Stimulated activated CD4-positive, alpha-beta T cell treated with anti-CD3 and anti-CD28 coated beads, TNF-alpha, amount 100 ng/mL, for 4 hours (primary cell): ENCODE measurements around the gene IL1RAPL1.
"Not testable (repeated sequence)": the region's sequence is repeated elsewhere in the genome, so short reads cannot be mapped to it uniquely, and the experiment has no call there.

Source experiments
- DNase-seq, 3 experiments: peaks; one replicate each; pipeline ENCODE4 v3.0.0-alpha.2; 2020; ENCODE audit warnings: low read depth in 3 of 3

IL1RAPL1 gene

DNA sequence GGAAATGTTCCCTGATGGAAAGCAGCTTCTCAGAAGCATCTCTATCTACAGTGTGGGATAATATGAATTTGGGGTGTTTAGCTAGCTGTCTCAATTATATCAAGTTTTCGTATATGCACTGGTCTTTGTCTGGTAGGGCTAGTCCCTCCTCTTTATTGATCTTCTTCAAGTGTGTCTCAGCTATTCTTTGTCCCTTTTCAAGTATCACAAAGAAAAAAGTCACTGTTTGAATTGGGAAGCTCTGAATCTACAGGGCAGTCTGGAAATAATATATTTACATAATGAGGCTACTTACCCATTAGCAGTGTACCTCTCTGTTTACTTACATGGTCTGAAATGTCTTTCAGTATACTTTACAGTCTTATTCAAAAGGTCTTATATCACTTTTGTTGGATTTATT is 526.0 kb downstream of the IL1RAPL1 start:
- DNase-seq: no peak

DNA sequence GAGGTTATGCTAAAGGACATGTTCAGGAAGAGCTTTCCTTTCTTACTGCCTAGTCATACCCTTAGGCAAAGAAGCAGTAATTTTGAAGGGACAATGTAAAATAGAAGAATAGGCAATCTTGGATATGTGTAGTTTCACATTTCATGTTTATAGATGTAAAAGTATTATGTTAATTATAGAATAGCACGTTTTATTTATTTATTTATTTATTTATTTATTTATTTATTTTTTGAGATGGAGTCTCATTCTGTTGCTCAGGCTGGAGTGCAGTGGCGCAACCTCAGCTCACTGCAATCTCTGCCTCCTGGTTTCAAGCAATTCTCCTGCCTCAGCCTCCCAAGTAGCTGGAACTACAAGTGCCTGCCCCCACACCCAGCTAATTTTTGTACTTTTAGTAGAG is 535.6 kb downstream of the IL1RAPL1 start:
- not testable (repeated sequence) for DNase-seq

DNA sequence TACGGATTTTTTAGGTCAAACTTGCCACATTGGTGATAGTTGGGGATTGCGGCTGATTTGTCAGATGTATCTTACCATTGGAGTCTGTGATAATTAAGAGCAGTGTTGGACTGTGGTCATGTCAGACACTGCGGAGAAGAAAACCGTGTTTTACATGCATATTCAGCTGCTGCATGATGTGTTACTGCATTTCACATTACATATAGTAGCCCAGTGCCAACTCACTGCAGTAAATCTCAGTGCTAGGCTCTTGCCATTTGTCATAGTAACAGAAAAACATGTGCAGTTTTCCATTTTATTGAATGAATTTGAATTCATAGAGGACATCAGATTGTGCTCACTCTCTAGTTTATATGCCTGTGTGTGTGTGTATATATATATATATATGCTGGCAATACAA is 543.7 kb downstream of the IL1RAPL1 start:
- DNase-seq: no peak

DNA sequence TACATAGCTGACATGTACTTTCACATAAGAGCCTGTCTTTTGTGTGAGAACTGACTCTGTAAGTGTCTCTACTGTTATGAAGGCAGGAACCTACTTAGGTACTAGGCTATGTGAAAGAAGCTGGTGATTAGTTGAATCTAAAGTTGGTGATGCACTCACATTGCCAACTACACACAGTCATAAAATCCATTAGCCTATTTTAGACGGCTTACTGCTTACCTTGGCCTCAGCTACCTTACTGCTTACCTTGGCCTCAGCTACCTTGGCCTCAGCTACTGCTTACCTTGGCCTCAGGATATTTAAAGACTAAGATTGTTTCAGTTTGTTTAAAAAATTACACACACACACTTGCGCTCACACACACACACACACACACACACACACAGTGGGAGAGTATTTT is 549.7 kb downstream of the IL1RAPL1 start:
- no peak for DNase-seq

DNA sequence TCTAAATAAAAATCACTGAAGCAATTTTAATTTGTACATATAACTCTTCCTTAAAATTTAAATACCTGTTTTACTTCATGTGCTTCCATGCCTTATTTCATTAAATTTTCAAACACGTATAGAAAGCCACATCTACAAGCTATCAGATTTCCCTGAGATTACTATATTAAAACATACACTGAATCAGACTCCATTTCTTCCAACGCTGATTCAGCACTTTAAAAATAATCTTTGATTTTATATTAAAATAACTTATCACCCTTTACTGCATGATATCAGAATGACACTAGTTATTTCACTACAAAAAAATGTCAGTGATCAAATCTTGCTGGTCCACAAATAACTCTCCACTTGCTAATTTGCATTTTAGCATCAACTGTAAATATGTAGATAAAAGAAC is 550.8 kb downstream of the IL1RAPL1 start:
- DNase-seq: no peak

DNA sequence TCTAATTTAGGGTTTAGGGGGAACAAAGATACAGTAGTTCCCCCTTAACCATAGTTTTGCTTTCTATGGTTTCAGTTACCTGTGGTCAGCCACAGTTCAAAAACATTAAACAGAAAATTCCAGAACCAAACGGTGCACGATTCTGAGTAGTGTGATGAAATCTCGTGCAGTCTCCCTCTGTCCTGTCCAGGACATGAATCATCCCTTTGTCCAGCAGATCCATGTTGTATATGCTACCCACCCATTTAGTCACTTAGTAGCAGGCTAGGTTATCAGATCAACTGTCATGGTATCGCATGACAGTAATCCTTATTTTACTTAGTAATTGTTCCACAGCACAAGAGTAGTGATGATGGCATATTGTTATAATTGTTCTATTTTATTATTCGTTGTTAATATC is 556.1 kb downstream of the IL1RAPL1 start:
- DNase-seq: no peak

DNA sequence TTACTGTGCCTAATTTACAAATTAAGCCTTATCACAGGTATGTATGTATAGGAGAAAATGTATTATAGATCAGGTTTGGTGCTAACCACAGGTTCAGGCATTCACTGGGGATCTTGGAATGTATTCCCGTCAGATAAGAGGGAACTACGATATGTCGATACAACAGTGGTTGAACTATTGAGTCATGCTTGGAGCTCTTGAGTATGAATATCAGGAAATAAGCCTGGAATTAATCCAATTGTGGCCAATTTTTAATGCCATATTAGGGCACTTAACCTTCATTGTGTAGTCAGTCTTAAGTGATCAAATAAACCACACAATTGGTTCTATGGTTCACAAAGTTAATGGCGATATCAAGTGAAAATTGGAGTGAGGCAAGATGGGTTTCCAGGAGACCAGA is 556.5 kb downstream of the IL1RAPL1 start:
- DNase-seq: no peak

DNA sequence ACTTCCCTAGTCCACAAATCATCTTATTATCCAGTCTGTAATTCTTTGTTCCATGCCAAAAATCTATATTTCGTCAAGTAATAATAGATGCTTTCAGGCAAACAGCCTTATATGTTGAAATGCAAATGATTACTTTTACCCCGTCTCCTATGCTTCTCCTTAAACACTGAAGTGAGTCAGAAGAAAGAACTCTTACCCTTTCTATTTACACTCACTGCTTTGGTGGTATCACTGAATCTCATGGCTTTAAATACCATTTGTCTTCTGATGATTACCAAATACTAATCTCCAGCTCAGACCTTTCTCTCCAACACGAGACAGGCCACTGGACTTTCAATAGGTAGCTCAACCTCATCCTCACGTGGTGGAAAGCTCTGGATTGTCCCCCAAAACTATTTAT is 558.1 kb downstream of the IL1RAPL1 start:
- DNase-seq: no peak

DNA sequence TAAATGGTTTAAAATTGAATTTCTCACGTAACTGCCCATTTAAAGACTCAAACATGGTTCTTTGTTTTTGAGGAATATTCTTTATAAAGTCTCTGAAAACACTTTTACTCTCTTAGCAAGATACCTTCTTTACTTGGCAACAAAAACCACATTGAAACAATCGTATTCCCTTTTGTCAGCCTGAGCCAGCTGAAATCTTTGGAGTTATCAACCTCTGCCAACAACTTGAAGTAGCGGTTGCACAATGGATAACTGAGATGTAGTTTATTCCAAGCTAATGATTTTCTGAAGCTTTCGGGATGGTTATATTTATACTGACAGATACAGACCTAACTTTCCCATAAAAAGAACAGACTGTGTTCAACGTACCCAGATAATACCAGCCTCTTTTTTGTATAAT is 561.3 kb downstream of the IL1RAPL1 start:
- no peak for DNase-seq

DNA sequence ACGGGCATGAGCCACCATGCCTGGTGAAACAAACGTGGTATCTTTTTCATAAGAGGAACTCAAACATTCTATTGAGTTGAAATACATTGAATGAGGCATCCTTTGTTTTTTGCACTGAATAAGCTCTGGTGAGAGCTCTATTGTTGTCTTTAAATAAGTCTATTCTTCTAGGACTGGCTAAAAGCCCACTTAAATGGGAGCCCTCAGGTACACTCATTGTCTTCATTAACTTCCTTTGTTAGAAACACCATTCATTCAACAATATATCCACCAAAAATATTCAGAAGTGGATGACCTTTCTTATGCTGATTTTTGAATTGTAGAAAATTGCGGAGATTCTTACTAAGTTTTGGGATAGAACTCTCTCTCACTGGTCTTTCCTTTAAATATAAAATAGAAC is 568.0 kb downstream of the IL1RAPL1 start:
- no peak for DNase-seq

DNA sequence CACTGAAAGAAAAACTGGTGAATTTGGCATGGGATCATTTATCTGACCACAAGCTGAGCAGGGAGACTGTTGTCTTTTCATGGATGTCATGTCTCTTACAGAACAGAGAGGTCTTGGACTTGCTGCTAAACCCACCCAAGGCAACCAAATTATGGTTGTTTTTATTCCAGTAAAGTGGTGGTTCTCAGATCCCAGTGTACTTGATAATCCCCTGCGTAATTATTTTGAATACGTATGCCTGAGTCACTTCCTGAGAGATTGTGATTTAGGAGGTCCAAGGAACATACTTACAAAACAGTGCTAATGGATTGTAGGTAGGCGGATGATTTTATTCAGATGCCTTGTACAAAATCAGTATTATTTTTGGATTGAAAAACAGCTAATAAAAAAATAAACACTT is 585.6 kb downstream of the IL1RAPL1 start:
- no peak for DNase-seq

DNA sequence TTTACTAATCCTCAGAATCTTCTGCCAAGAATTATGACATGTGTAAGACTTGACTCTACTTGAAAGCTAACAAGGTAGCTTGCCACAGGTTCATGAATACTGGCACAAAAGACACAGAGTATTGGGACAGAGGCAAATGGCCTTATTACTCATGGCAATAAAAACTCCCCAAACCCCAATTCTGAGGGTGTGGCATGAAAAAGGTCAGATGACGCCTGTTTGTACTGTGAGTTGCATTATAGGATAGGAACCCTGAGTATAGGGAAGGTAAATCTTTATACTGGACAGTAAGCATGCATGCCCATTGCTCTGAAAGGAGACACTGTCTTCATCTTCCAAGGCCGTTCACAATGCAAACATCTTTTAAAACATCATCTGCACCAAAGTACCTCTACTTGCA is 600.0 kb downstream of the IL1RAPL1 start:
- no peak for DNase-seq

DNA sequence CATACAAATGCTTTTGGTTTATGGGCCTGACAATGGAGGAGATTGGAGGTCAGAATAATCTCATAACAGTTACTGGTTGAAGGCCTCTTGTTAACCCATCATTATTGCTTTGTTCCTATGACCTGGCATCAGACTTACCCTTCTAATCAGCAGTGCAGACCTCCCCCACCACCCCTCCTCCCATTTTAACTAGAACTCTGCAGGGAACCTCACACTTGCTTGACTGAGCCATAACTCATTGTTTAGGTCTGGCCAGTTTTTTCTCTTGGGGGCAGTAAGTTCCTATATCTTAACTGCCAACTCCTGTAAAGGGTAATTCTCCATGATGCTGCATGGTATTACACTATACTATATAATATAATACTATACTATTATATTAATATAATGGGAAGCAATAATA is 609.3 kb downstream of the IL1RAPL1 start:
- no peak for DNase-seq

DNA sequence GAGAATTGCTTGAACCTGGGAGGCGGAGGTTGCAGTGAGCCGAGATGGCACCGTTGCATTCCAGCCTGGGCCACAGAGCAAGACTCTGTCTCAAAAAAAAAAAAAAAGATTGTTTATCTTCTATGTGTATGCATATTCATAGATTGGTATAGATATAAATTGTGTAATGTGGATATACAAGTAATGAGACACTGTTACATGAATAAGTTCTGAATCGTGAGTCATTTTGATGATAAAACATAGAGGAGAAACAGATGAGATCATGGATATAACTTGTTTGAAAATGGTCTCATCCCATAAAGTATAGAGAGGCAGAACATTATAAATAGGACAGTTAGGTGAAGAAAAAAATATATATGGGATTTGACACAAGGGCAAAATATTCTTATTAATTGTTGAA is 628.0 kb downstream of the IL1RAPL1 start:
- DNase-seq: no peak

DNA sequence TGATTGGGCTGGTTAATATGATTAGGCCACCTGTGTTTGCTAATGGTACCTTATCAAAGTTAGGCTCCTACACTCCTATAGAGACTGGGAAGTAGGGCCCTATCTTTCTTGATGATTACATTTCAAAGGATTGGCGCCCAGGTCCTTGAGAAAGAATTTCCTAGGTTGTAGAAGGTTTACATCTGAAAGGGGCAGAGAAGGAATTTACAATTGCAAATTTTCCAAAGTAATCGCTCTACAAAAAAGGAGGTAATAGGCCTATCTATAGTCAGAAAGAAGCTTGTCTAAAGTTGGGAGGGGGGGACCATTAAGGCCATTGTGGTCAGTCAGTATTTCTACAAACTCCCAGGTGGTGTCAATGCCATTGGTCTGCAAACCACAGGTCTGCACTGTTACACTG is 638.4 kb downstream of the IL1RAPL1 start:
- DNase-seq: no peak

DNA sequence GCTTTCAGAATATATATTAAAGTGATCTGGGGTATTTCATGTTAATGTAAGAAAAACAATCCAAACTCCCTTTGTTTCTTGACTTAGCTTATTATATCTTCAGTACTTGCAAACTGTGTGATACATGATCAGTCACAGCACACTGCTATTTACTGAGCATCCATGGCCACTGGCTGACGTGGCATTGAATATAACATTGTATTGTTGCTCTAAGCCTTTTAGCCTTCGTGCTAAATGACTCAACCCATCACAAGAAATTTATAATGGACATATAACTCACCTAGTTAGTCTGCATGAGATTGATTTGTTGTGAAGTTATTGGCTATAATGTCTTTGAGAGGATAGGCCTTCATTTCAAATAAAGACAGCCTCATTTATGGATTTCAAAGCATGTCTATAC is 642.6 kb downstream of the IL1RAPL1 start:
- DNase-seq: no peak

DNA sequence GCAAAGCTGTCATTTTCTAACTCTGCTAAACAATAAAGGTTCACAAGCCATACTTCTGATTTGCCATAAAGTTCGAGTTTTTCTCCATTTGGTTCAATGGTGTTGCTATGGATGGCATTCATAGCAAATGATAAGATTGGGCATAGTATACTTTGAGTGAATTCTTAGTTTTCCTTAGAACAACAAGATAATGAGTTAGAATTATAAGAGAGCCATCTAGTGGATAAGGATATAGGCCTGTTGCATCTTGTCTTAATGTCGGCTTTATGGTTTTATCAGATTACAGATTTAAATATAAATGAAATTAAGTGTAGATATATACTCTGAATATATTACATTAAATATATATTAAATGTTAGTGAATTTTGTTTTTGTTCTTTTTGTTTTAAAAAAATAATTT is 644.6 kb downstream of the IL1RAPL1 start:
- DNase-seq: no peak

DNA sequence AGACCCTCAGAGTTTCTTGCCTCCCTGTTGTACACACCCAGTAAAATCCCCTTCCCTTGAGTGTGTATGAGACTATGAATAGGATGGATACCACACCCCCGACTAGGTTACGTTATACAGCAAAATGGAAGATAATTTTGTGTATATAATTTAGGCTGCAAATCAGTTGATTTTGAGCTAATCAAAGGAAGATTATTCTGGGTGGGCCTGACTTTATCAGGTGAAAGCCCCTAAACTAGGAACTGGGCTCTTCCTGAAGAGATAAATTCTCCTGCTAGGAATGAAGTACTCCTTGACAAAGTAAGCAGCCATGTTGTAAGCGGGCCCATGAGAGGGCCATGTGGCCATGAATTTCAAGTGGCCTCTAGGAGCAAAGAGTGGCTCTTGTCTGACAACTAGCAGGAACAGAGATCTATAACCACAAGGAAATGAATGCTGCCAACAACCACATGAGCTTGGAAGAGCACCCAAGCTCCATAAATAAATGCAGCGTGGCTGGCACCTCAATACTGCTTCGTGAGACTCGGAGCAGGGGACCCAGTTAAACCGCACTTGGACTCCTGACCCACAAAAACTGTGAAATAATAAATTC is 646.4 kb downstream of the IL1RAPL1 start:
- DNase-seq: no peak

DNA sequence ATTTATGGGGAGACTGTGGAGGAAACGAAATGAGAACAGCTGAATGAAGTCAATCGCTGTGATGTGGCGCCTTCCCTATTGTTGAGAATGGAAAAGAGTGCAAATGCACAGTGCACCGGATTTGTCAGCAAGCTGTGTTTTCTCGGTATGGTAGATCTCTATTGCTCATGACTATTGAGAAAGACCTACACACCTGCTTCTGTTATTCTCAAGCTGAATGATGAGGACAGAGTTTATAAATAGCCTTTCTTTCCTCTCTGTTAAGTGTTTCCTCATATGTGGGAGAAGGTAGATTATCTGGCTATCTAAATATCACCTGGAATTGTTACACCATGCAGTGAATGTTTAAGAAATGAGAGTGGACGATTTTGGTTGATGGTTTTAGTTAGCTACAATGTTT is 650.7 kb downstream of the IL1RAPL1 start:
- no peak for DNase-seq

DNA sequence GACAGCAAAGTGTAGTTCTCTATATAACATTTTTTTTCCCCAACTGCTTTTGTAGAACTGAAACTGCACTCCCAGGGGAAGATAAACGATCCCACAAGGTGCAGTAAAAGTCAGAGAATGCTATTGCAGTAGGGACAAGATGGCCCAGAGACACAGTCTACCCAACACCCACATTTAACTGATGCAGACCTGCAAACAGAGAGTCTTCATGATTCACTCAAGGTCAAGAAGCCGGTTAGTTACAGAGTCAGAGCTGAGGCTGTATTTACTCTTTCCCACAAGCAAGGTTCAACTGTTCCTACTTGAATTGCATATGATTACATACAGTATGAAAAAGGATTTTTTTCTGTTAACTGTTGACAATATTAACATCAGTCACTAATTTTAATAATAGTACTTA is 654.6 kb downstream of the IL1RAPL1 start:
- DNase-seq: no peak

DNA sequence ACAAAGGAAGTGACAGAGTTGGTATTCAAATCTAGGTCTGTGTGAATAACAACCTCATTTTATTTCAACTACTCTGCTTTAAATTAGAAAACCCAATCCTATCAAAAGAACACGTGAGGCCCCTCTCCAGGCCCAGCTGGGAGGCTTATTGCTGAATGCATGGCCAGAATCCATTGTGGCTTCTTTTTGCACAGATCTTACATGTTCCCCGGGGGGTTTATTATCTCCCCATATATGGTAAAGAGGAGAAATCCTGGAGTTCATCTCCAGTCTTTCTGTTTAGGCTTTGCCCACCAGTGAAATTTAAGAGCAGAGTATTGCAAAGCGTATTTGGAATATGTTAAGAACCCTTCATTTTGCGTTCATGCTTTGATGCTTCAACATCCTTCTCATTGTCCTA is 655.6 kb downstream of the IL1RAPL1 start:
- DNase-seq: no peak

DNA sequence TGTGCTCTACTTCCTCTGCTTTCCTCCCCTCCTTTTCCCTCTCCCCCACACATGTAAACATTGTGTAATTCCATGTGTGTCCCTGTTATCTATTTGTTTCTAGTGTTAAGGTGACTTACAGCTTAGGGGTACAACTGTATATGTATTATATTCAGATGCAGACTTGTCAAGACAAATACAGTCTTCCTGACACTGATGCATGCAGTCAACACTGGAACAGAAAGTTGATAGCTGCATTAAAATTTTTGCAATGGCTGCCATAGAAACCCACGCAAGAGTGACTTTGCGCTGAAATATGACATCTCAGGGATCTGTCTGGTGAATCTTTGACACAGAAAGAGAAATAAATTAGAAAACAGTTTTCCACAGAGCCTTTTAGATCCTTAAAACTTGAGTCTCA is 656.7 kb downstream of the IL1RAPL1 start:
- no peak for DNase-seq

DNA sequence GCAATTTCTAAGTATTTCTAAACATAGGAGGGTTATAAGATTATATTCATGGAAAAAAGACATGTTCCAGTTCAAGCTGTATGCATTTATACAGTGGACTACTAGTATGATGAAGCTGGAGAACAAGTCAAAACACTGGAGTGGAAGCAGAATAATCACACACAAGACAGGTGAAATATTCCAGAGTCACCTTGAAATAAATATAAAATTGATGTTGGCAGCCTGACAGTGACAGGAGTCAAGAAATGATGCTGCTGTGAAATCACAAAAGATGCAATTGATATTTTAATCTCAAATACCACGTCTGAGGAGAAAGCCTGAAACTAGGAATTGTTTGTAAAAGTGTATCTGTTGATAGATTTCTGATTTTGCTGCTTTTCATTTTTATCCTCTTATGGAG is 667.3 kb downstream of the IL1RAPL1 start:
- DNase-seq: no peak

DNA sequence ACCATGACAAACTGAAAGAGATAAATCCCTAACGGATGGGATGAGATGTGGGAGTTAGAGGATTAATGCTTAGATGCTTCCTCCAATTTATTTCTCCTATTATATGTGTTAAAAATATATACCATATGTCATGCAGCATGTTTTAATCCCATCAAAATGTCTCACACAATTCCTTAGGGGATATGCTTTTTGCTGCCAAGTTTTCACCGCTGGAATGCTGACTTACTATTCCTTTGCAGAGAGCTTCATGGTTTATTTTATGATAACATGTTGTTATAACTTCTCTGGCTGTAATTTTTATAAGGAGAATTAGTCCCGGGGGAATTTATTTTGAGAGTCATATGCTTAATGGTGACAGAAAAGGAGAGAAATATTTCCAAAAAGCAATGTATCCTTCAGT is 670.3 kb downstream of the IL1RAPL1 start:
- DNase-seq: no peak

DNA sequence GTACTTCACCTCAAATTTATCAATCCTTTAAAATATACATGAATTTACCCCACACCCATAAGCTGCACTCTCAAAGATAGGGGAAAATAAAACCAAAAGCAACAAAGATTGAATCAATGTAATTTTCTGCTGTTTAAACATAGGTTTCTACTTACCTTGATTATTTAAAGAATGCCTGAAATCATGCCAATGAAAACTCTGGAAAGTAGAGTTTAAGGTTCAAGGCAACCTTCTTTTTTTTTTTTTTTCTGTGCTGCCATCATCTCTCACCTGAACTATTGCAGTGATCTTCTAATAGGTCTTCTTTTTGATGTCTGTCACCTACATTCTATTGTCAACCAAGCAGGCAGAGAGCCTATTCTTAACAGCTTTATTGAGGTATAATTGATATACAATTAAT is 682.1 kb downstream of the IL1RAPL1 start:
- DNase-seq: no peak
